Amniotic epithelial cell (primary cell): ENCODE results near the gene ZFAND2A.

Experiments
- DNase-seq: peaks from one replicate; pipeline ENCODE4 v3.0.0-alpha.2; 2010; ENCODE audit warnings: low read depth

The ZFAND2A gene

GRCh38 chr7:1106063-1106792 lies 53.8 kb downstream of the ZFAND2A start:
- DNase-seq, result no peak

GRCh38 chr7:1105189-1105588 lies 54.8 kb downstream of the ZFAND2A start:
- DNase-seq, result no peak

GRCh38 chr7:1104516-1105179 lies 55.3 kb downstream of the ZFAND2A start:
- no peak for DNase-seq

- DNase-seq, result no peak
Observed at GRCh38 chr7:1103789-1104515, 56.0 kb downstream of the ZFAND2A start.

GRCh38 chr7:1103009-1103788 lies 56.8 kb downstream of the ZFAND2A start:
- DNase-seq, result no peak
